OCI-LY1 (cell line): ENCODE data around the gene DLG5.

Experiments
- H2AFZ ChIP-seq: fragments of 200-600 bp; sonication (generic), shearing (Covaris generic); 2 replicates; pipeline ENCODE4 v1.6.0; 2014; ENCODE audit warnings: antibody characterized with exemption, mild to moderate bottlenecking, low read length
- H3F3A ChIP-seq: fragments of 200-600 bp; sonication (generic), shearing (Covaris generic); 2 replicates; pipeline ENCODE4 v1.6.0; 2014; ENCODE audit warnings: mild to moderate bottlenecking, antibody characterized with exemption, low read length, moderate library complexity; ENCODE audit not compliant: insufficient read depth
- H3K27ac ChIP-seq: fragments of 200-600 bp; sonication (generic); 2 replicates; pipeline ENCODE4 v1.5.1; 2014; ENCODE audit warnings: low read length, mixed run types, mild to moderate bottlenecking, low read depth; ENCODE audit not compliant: poor library complexity, severe bottlenecking
- H3K27me3 ChIP-seq: fragments of 200-600 bp; sonication (generic); 2 replicates; pipeline ENCODE4 v1.6.0; 2014; ENCODE audit warnings: antibody characterized with exemption, mild to moderate bottlenecking, low read length, moderate library complexity; ENCODE audit not compliant: insufficient read depth
- H3K36me3 ChIP-seq: fragments of 200-600 bp; sonication (generic); 2 replicates; pipeline ENCODE4 v1.6.1; 2014; ENCODE audit warnings: mild to moderate bottlenecking, antibody characterized with exemption, low read length, moderate library complexity, mixed read lengths; ENCODE audit not compliant: insufficient read depth
- H3K4me1 ChIP-seq: fragments of 200-600 bp; sonication (generic); 2 replicates; pipeline ENCODE4 v1.5.1; 2014; ENCODE audit warnings: mild to moderate bottlenecking, low read length, moderate library complexity; ENCODE audit not compliant: insufficient read depth, severe bottlenecking
- H3K4me2 ChIP-seq: fragments of 200-600 bp; sonication (generic), shearing (Covaris generic); 2 replicates; pipeline ENCODE4 v1.6.1; 2014; ENCODE audit warnings: low read length
- H3K4me3 ChIP-seq: fragments of 200-600 bp; sonication (generic); 2 replicates; pipeline ENCODE4 v1.5.1; 2014; ENCODE audit warnings: low read length, low read depth, mild to moderate bottlenecking, mixed read lengths; ENCODE audit not compliant: poor library complexity, severe bottlenecking
- H3K79me2 ChIP-seq: fragments of 200-600 bp; shearing (Covaris generic); 2 replicates; pipeline ENCODE4 v1.6.1; 2016; ENCODE audit warnings: mixed run types, low read length, mixed read lengths; ENCODE audit not compliant: insufficient read depth
- H3K9ac ChIP-seq: fragments of 200-600 bp; sonication (generic), shearing (Covaris generic); 2 replicates; pipeline ENCODE4 v1.6.1; 2014; ENCODE audit warnings: mild to moderate bottlenecking, low read length, mixed read lengths
- H3K9me2 ChIP-seq: fragments of 200-600 bp; sonication (generic), shearing (Covaris generic); 2 replicates; pipeline ENCODE4 v1.6.1; 2014; ENCODE audit warnings: low read depth, mild to moderate bottlenecking, low read length, mixed read lengths
- H3K9me3 ChIP-seq: fragments of 200-600 bp; shearing (Covaris generic); 2 replicates; pipeline ENCODE4 v1.6.1; 2014; ENCODE audit warnings: low read length, mixed read lengths
- H4K20me1 ChIP-seq: fragments of 200-600 bp; sonication (generic), shearing (Covaris generic); 2 replicates; pipeline ENCODE4 v1.6.0; 2016; ENCODE audit warnings: mild to moderate bottlenecking, low read length; ENCODE audit not compliant: insufficient read depth
- EZH2 ChIP-seq: fragments of 200-600 bp; sonication (generic), shearing (Covaris generic); IDR thresholded peaks from 2 replicates; pipeline ENCODE4 v1.8.0; 2017; ENCODE audit warnings: borderline replicate concordance, mixed run types, mild to moderate bottlenecking, antibody characterized with exemption, low read length, moderate library complexity, mixed read lengths
- TF ChIP-seq, protein P1 (sequence below): fragments of 200-600 bp; sonication (generic), shearing (Covaris generic); IDR thresholded peaks from 2 replicates; pipeline ENCODE4 v1.5.1; 2017; ENCODE audit warnings: mild to moderate bottlenecking, antibody characterized with exemption, low read length, moderate library complexity, mixed read lengths

Gene DLG5

GRCh38 chr10:77818378-77818777, 108.2 kb downstream of the DLG5 start:
- Histone ChIP-seq H3F3A (no peaks in the 10 kb centered on the region), H3K9me3 (no peaks in the 10 kb centered on the region), H3K4me3 (no peak overlapping the region), H3K9ac (no peak overlapping the region), H3K79me2 (no peaks in the 10 kb centered on the region), H3K27me3 (no peaks in the 10 kb centered on the region), H2AFZ (no peak overlapping the region), H3K4me2 (no peak overlapping the region), H3K4me1 (no peaks in the 10 kb centered on the region), H4K20me1 (no peaks in the 10 kb centered on the region), H3K36me3 (no peaks in the 10 kb centered on the region), H3K9me2 (no peaks in the 10 kb centered on the region), H3K27ac (no peak overlapping the region)
- TF ChIP-seq, protein P1, sequence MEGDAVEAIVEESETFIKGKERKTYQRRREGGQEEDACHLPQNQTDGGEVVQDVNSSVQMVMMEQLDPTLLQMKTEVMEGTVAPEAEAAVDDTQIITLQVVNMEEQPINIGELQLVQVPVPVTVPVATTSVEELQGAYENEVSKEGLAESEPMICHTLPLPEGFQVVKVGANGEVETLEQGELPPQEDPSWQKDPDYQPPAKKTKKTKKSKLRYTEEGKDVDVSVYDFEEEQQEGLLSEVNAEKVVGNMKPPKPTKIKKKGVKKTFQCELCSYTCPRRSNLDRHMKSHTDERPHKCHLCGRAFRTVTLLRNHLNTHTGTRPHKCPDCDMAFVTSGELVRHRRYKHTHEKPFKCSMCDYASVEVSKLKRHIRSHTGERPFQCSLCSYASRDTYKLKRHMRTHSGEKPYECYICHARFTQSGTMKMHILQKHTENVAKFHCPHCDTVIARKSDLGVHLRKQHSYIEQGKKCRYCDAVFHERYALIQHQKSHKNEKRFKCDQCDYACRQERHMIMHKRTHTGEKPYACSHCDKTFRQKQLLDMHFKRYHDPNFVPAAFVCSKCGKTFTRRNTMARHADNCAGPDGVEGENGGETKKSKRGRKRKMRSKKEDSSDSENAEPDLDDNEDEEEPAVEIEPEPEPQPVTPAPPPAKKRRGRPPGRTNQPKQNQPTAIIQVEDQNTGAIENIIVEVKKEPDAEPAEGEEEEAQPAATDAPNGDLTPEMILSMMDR: no peak
- no peak for TF ChIP-seq EZH2

DNA sequence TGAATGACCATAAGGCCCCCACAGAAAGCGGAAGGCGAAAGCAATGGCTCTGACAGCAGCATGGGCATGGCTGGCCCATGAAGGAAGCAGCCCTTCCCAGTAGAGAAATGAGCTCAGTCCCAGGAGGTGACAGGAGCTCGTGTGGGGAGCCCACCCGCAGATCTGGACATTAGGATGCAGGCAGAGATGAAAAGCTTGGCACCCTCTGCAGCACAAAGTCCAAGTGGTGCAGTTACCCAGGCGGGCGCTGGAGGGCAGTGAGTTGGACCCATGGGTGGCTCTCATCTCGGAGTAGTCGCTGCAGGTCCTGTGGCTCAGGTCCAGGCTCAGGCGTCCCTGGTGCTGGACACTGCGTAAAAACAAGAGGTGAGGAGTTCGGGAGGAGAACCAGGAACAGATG, 109.0 kb downstream of the DLG5 start:
- Histone ChIP-seq H3K36me3 (no peaks in the 10 kb centered on the region), H3K27ac (no peak overlapping the region), H3K4me1 (no peaks in the 10 kb centered on the region), H3F3A (no peaks in the 10 kb centered on the region), H3K79me2 (no peaks in the 10 kb centered on the region), H3K27me3 (0 out of 2 replicates have a peak, but pooled peaks cover 3% of the 10 kb centered on the region), H3K4me2 (no peak overlapping the region), H3K4me3 (no peak overlapping the region), H3K9ac (no peak overlapping the region), H2AFZ (no peak overlapping the region), H3K9me2 (no peaks in the 10 kb centered on the region), H4K20me1 (no peaks in the 10 kb centered on the region), H3K9me3 (no peaks in the 10 kb centered on the region)
- TF ChIP-seq, protein P1: no peak
- TF ChIP-seq EZH2: no peak

DNA sequence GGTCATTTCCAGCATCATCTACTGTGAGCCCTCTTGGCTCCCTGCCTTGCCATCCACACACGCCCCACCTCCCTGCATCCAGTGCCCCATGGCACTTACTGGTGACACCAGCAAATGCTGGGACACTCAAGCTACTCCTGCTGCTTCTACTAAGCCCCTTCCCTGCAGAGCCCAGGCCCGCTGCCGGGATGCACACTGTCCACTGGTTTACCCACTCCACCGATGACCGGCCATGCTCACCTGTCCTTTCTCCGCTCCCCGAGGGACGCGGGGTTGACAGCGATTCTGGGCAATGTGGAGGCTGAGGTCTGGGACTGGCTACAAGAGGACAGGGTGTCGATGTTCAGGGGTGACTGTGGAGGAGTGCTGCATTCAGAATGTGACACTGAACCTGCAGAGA, 110.2 kb downstream of the DLG5 start:
- H3K9me3 ChIP-seq: no peaks in the 10 kb centered on the region
- no peak for TF ChIP-seq EZH2
- TF ChIP-seq, protein P1: no peak
- no peak overlapping the region for H3K27ac ChIP-seq
- H2AFZ ChIP-seq: no peak overlapping the region
- no peaks in the 10 kb centered on the region for H3K4me1 ChIP-seq
- H3K9ac ChIP-seq: no peak overlapping the region
- H3K27me3 ChIP-seq: 0 out of 2 replicates have a peak, but pooled peaks cover 3% of the 10 kb centered on the region
- no peaks in the 10 kb centered on the region for H3K79me2 ChIP-seq
- H3K36me3 ChIP-seq: no peaks in the 10 kb centered on the region
- H3K4me3 ChIP-seq: no peak overlapping the region
- H3F3A ChIP-seq: no peaks in the 10 kb centered on the region
- H3K9me2 ChIP-seq: no peaks in the 10 kb centered on the region
- no peaks in the 10 kb centered on the region for H4K20me1 ChIP-seq
- H3K4me2 ChIP-seq: no peak overlapping the region
